HG02973 (cell line): ENCODE measurements around the gene TTC39A.

ENCODE experiments used
- ATAC-seq: cut with Tn5 transposase; IDR thresholded peaks from one replicate; pipeline ENCODE4 v1.9.1; 2021; ENCODE audit warnings: moderate library complexity; ENCODE audit not compliant: unreplicated experiment

The TTC39A gene

DNA sequence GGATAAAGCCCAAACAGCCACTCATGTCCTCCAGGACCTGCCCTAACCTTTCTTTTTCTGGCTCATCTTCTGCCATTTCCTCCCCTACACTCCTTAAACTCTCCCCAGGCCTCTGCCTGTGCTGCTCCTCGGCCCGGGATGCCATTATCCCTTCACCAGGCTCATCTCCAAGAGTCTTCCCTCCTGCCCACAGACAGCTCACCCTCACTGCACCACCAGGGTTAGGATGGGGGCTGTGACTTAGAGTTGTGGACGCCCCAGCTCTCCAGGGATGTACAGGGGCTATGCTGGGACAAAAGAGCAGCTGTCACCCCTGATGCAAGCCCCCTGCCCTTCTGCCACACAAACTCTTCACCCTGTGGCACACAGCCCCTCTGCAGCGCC, 32.0 kb downstream of the TTC39A start:
- no peak for ATAC-seq

DNA sequence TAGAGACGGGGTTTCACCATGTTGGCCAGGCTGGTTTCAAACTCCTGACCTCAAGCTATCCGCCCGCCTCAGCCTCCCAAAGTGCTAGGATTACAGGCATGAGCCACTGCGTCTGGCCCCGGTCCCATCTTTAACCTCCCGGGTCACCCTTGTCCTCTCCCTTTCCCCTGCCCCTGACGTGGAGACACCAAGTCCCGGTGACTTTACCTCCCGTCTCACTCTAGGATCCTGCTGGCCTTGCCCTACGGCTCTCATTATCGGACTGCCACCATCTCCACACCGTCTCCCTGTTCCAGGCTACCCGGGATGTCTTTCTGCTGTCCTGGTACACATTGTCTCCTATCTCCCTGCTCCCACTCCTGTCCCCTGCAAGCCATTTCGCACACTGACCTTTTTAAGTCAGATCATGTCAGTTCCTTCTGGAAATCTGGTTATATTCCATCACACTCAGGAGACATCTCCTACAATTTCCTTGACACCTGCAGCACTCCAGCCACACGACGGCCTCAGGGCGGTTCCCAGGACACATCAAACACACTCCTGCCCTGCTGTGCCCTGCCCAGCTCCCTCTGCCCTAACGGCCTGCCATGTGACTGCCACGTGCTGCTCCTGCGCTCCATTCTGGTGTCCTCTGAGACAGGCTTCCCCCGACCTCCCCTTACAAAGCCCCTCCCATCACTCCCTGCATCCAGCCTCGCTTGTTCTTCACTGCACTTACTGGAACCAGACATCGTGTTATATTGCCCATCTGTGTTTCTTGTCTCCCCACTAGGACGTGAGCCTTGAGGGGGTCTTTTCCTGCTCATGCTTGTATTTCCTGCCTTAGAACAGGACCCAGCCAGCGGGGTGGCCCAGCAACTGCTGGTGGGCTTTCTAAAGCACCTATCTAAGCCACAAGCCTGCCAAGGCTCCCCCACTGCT, 32.7 kb downstream of the TTC39A start:
- ATAC-seq: no peak

DNA sequence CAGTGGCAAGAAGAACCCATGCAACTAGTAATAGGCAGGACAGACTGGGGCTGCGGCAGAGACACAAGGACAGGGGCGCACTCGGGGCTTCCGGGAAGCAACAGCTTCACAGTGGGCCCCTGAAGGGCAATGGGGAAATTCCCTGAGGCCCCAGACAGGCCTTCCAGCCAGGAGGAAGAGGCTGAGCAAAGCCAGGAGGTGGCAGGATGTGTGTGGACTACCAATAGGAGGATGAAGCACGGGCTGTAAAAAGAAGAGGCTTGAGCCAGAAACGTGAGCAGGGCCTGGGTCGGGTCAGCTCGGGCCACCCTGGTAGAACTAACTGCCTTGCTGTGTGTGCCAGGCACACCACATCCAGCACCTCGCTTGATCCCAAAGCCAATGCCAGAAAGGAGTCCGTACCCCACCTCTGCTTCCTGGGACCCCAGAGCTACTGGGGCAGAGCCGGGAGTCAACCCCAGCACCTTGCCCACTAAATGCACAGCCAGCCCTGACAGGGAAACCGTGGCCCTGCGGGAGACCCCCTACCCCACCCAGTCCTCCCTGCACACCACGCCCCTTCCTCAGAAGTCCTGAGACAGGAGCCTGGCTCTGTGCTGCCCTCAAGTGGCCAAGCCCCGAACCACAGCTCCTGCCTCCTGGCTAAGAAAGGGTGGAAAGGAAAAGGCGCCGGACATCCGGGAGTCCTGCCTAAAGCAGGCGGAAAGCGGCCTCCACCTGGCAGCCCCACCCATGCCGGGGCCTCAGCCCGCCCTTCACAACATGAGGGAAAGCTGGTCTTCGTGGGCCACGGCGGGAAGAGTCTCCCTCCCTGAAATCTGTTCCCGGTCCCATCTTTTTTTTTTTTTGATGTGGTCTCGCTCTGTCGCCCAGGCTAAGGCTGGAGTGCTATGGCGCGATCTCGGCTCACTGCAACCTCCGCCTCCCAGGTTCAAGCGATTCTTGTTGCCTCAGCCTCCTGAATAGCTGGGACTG, 33.7 kb downstream of the TTC39A start:
- peak; percentile 57 for ATAC-seq

DNA sequence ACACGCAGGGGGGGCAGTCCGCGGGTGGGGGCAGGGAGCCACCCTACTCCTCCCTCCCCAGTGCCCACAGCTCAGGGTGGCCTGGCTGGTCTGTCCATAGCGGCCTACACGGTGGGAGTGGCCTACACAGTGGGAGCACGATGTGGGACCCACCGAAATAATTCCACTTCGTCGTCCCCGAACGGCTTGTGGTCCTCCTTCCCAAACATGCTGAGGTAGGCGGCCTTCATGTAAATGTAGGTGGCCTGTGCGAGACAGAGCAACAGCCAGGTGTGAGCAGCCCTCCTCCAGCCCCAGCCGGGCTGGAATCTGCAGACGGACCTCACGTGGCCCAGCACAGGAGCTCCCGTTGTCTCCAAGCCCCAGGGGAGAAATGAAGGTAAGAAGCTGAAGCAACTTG, 34.4 kb downstream of the TTC39A start:
- ATAC-seq: no peak

DNA sequence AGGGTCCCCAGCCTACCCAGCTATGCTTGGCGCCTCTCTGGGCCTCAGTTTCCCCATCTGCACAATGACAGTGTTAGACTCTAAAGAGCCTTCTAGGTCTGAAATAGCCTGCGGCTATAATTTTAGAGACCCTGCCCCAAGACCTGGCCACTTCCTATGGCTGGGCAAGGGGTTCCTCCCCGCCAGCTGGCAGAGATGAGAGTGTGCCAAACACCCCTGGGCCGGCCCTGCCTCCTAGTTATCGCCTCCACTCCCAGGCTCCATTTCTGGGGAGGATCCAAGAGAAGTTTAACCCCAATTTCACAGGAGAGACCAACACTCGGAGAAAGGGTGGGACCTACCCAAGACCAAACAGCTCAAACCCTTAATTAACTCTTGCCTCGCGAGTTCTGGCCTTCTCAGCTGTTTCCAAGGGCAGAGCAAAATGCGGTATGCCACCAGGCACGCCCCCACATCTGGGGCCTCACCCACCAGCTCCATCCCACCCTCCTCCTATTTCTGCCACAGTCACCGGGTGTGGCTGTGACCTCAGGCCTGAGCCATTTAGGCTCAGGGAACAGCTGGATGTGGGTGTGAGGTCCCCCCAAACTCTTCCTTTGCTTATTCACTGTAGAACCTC, 35.7 kb downstream of the TTC39A start:
- ATAC-seq: no peak

DNA sequence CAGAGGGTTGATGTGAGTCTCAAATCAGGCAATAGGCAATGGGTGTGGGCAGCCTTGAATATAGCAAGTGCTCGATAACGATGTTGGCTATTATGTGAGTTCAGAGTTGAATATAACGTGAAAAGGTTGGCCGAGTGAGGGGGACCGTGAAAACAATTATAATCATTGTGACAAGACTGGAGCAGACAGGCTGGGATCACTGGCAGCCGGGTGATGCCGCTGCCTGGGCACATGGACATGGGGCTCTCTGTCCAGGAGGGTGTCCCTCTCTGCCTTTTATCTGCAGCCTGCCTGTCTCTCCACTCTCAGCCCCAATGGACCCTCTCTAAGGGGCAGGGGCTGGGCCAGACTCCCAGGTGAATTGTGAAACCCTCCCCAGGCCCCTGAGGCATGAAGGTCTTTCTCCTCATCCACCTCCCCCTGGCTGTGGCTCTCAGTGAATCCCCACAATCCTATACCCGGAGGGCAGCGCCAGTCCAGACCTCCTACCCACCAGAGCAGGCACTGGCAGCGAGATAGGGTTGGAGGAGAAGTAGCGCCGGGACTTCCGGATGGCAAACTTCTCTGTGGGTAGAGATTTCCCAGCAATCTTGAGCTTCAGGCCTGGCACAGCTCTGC, 36.4 kb downstream of the TTC39A start:
- ATAC-seq: no peak

DNA sequence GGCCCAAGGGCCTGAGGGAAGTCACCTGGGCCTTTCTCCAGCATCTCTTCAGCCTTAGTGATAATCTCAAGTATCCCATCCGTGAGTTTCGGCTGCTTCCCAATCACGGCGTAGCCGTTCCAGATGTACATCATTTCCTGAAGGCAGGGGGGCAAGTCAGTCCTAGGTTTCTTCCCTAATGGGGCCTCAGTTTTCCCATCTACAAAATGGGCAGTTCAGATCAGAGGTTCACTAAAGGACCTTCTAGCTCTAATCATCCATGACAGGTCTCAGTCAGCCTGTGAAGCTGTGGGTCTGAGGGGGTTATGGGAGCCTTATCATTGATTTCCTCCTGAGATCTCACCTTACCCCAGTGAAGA, 39.9 kb downstream of the TTC39A start:
- ATAC-seq: no peak

DNA sequence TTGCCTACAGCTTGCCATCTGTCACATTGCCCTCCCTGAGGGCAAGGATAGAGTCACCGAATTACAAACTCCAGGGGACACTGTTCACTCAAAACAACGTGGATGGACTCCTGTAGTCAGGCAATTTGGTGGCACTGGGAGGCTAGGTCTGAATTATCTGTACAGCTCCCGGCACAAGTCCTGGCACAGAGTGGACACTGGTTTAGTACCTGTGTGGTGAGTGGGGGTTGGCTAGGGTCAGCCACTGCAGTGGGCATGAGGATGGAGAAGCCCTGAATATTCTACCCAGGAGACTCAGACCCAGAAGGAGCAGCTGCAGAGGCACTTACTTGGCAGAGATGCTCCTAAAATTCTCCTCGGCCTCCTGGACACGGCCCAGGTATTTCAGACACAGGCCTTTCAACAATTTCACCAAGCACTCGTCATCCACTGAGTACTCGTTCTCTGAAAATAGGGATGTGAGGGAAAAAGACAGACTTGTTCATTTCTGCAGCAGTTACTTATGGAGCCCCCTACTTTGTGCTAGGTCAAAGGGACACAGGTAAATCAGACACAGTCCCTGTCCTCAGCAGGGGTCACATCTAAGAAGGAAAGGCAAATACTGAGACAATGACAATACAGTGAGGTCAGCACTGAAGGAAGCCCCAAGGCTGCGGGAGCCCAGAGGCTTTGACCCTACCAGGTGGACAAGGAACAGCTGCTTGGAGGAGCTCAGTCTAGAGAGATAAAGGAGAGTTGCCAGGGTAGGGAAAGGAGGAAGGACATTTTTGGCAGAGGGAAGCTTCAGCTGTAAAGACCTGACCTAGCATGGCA, 40.5 kb downstream of the TTC39A start:
- no peak for ATAC-seq

DNA sequence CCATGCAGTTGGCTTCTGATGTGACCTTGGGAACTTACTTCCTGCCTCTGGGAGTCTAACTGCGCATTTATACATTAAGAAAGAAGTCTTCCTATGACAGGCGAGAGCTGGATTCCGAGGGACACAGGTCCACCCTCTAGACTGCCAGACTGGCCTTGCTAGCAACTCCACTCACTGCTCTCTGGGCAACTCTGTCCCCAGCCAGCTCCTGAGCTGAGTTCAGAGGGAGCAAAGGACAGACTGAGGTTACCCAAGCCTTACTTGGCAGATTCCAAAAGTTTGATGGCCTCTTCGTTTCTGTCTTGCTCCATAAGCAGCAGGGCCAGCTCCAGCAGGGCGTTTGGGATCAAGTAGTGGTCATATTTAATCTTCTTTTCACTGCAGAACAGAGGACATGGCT, 41.8 kb downstream of the TTC39A start:
- no peak for ATAC-seq

DNA sequence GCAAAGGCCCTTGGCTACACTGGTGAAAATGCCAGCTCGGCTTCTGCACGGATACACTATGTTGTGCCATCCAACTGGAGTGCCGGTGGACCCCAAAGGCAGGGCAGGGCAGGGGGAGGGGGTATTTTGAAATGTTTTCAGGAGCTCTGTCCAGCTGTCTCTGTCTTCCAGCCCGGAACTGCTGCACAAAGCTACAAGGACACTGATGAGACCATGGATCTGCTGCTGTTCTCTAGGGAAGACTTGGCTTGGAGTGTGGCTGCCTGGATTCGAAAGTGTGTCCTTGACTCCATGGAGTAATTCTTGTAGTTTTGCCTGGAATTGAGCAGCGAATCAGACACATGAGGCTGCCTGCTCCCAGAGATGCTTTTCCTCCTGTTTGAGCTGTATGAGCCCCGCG, 42.4 kb downstream of the TTC39A start:
- ATAC-seq: no peak

DNA sequence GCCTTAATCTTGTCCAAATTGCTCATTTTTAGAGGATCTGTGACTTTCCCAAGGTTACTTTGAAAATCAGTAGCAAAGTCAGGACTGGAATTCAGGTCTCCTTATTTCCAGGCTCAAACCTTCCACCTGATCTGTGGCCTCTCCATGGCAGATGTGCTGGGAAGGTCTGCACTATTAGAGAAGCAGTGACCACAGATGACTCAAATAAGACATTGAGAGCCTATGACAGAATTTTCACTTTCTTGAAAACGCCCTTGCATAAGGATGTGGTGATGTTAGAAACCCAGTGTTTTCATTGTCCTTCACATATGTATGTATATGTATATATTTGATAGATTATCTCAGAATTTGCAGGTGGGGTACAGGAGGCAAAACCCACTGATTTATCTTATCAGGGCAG, 45.3 kb downstream of the TTC39A start:
- ATAC-seq: peak; percentile 94

DNA sequence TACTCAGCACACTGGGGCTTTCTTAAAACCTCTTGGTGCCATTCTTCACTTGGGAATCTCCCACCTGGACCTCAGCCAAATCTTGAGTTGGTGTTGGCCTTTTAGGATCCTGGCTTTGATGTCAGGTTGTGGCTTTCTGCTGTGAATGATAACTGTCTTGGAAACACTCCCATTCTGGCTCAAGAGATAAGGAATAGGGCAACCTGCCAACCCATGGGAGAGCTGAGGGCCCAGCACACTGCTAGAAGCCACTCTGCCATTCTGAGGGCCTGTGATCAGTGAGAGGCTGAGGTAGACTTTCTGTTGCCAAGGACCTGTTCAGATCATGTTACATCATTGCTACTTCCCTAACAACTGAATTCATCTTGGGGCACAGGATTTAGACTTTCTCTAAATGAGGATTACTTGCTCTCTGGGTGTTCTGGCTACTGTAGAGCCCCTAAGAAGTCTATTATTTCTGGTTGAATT, 45.8 kb downstream of the TTC39A start:
- peak; percentile 64 for ATAC-seq

DNA sequence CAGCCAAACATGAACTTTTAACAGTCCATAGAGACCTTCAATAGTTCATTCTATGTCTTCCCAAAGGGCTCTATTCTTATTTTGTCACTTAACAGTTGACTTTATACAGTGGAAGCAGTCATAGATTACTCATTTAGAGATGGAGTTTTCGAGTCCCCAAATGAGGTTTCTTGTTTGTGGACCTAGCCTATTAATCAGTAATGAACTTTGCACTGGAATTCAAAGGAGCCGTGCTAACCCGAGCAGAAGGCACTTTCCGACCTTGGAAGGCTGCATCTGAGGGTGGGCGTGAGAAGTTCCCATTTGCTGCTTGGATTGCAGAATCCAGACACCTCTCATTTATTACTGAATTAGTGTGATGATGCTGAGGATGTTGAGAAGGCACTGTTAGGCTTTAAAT, 46.4 kb downstream of the TTC39A start:
- ATAC-seq: no peak

DNA sequence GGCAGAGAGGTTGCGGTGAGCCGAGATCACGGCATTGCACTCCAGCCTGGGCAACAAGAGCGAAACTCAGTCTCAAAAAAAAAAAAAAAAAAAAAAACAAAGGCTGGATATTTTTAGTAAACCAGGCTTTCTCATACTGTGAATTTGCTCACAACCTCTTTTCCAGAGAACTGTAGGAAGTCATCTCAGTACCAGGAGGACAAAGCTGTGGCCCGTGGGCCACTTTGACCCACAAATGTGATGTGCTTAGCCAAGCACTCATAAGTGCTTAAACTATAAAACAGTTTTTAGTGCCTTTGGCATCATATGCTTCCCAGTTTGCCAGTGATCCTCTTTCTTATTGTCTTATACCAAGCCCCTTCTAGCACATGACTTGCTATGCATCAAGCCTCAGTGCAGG, 47.8 kb downstream of the TTC39A start:
- no peak for ATAC-seq

DNA sequence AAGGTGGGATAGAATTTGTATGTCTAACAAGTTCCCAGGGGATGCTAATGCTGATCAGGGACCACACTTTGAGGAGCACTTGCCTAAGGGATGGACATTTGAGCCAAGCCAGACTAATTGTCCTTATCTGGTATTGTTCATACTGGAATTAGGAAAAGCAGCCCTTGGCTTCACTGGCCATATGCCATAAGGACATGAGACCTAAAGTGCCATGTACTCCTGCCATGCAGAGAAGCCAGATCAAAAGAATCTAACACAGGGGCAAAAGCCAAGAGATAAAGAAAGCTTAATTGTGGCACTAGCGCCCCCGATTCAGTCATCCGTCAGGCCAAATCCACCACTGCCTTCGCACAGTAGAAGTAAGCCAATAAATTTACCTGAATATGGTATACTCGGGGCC, 48.6 kb downstream of the TTC39A start:
- ATAC-seq: no peak

DNA sequence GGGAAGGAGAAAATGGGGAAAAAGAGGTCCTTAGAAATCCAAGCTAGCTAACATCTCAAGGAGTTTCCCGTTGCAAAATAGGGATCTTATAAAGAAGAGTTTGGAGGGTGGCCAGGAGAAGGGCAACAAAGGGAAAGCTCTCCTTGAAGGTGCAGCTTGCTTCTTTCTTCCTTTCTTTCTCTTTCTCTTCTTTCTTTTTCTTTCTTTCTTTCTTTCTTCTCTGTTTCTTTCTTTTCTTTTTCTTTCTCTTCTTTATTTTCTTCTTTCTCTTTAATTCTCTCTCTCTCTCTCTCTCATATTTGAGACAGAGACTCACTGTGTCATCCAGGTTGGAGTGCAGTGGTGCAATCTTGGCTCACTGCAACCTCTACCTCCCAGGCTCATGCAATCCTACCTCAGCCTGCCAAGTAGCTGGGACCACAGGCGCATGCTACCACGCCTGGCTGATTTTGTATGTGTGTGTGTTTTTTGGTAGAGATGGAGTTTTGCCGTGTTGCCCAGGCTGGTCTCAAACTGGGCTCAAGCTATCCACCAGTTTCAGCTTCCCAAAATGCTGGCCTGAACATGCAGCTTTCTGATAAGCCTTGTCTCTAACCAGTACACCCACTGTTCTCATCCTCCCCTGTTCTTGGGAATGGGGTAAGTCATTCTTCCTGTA, 49.9 kb downstream of the TTC39A start:
- ATAC-seq: no peak

DNA sequence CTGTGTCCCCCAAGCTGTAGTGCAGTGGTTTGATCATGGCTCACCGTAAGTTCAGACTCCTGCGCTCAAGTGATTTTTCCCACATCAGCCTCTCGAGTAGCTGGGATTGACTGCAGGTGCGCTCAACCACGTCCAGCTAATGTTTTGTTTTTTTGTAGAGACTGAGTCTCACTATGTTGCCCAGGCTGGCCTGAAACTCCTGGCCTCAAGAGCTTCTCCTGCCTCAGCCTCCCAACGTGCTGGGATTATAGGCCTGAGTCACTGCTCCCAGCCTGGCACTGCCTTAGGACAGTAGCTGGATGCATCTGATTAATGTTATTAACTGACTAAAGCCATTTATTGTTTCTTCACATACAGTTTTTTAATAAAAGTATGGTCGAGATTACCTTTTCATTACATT, 54.1 kb downstream of the TTC39A start:
- no peak for ATAC-seq

DNA sequence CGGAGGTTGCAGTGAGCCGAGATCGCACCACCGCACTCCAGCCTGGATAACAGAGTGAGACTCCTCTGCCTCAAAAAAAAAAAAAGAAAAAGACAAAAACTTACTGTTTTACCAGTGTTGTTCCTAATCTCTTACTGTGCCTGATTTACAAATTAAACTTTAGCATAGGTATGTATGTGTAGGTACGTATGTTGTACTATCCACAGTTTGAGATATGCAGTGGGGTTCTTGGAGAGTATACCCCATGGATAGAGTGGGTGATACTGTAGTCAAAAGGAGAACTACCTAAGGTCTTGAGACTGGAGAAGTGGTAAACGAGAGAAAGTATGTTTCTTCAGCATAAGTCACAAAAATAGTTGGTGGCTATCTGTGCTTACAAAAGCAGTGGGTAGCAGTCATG, 55.7 kb downstream of the TTC39A start:
- no peak for ATAC-seq

DNA sequence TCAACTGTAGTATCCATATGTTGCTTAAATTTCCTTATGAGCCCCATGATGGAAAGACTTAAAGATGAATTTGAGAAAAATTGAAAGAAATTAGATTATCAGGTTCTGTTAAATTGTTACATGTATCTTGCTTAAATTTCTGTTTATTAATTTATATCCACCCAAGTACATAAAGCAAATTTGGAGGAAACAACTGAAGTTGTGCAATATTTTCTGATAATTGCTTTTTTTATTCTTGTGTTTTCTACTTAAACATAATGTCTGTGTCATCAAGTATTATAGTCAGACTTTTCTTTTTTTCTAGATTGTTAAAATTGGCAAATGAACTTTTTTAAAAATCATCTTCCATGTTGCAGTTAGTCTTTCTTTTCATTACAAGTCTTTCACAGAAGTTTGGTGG, 57.4 kb downstream of the TTC39A start:
- no peak for ATAC-seq

DNA sequence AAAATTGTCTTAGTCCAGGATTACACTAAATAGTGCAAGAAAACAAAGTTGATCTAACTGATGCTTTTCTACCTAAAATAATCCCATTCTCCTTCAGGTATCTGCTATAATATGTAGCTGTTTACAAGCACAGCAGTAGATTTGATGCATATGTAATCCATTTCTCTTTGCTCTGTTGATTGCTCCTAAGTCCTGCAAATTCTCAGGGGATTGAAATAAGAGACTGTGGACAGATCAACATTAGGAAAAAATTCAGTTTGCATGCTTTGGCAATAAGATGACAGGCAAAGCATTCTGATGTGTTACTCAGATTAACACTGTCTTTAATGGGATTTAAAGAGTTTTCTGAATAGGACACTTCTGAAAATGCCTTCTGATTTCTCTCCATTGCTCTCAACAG, 59.6 kb downstream of the TTC39A start:
- ATAC-seq: no peak
